Activated CD8-positive, alpha-beta memory T cell treated with anti-CD3 and anti-CD28 coated beads for 1 hour (primary cell): Measurements from ENCODE around the gene RRM2.
"Not testable (repeated sequence)": the region's sequence is repeated elsewhere in the genome, so short reads cannot be mapped to it uniquely, and the experiment has no call there.

Experiments used
- DNase-seq, 2 donors: peaks; one replicate each; pipeline ENCODE4 v3.0.0-alpha.2; 2020; ENCODE audit warnings: low read depth in 1 of 2; ENCODE audit errors: extremely low read depth in 1 of 2

The RRM2 gene

GRCh38 chr2:10091182-10091888 is 31.2 kb upstream of the RRM2 start:
- no peak for DNase-seq

GRCh38 chr2:10091889-10092244 is 30.7 kb upstream of the RRM2 start:
- not testable (repeated sequence) for DNase-seq

GRCh38 chr2:10094271-10094814 is 28.2 kb upstream of the RRM2 start:
- DNase-seq: no peak

GRCh38 chr2:10095175-10095574 is 27.4 kb upstream of the RRM2 start:
- DNase-seq: no peak

GRCh38 chr2:10096641-10097040 is 25.9 kb upstream of the RRM2 start:
- DNase-seq: no peak

- DNase-seq: no peak
Observed at GRCh38 chr2:10097352-10098148, 25.0 kb upstream of the RRM2 start.

- no peak for DNase-seq
Observed at GRCh38 chr2:10101491-10101890, 21.0 kb upstream of the RRM2 start.

GRCh38 chr2:10103179-10103578 is 19.4 kb upstream of the RRM2 start:
- DNase-seq: no peak

GRCh38 chr2:10104906-10105305 is 17.6 kb upstream of the RRM2 start:
- not testable (repeated sequence) for DNase-seq

- no peak for DNase-seq
Observed at GRCh38 chr2:10109311-10109710, 13.2 kb upstream of the RRM2 start.

- DNase-seq: no peak
Observed at GRCh38 chr2:10119027-10119325, 3.6 kb upstream of the RRM2 start.

- no peak for DNase-seq
Observed at GRCh38 chr2:10119601-10120157, 2.9 kb upstream of the RRM2 start.

- DNase-seq: peak; percentile 72 to 87
Observed at GRCh38 chr2:10120158-10120876, 2.2 kb upstream of the RRM2 start.

GRCh38 chr2:10120877-10121574 is 1.5 kb upstream of the RRM2 start:
- no peak for DNase-seq

GRCh38 chr2:10123281-10123680 is 742 bp downstream of the RRM2 start:
- DNase-seq: no peak

- peak in 1 of 2 donors; percentile 12 for DNase-seq
Observed at GRCh38 chr2:10124538-10125045, 2.1 kb downstream of the RRM2 start.

GRCh38 chr2:10125842-10126631 is 3.5 kb downstream of the RRM2 start:
- DNase-seq: no peak

GRCh38 chr2:10126632-10127026 is 4.1 kb downstream of the RRM2 start:
- no peak for DNase-seq

- no peak for DNase-seq
Observed at GRCh38 chr2:10128420-10128819, 5.9 kb downstream of the RRM2 start.

- DNase-seq: no peak
Observed at GRCh38 chr2:10129490-10129889, 7.0 kb downstream of the RRM2 start.
